T-helper 1 cell treated with Interleukin-12 subunit alpha and Interleukin-12 subunit beta and Interleukin-4 antibody, amounts not matched to agents 30 μg/mL and 1 μg/mL, for 36 hours (primary cell): ENCODE results near the gene BTG2.

ENCODE experiments used
- H3K27ac Mint-ChIP-seq: one replicate; pipeline ENCODE4 v1.8.0; 2021; ENCODE audit warnings: mild to moderate bottlenecking, mixed read lengths
- H3K27me3 Mint-ChIP-seq: one replicate; pipeline ENCODE4 v1.8.0; 2021; ENCODE audit warnings: low read depth, mixed read lengths
- H3K36me3 Mint-ChIP-seq: one replicate; pipeline ENCODE4 v1.8.0; 2021; ENCODE audit warnings: low read depth, mixed read lengths
- H3K4me1 Mint-ChIP-seq: one replicate; pipeline ENCODE4 v1.8.0; 2021; ENCODE audit warnings: low read depth, mixed read lengths
- H3K4me3 Mint-ChIP-seq: one replicate; pipeline ENCODE4 v1.8.0; 2021; ENCODE audit warnings: mild to moderate bottlenecking, moderate library complexity, mixed read lengths
- H3K9me3 Mint-ChIP-seq: one replicate; pipeline ENCODE4 v1.8.0; 2021; ENCODE audit warnings: mixed read lengths

Gene BTG2

GRCh38 chr1:203282720-203283542, 22.4 kb upstream of the BTG2 start:
- peak overlapping the region; percentile 32 for H3K27ac Mint-ChIP-seq
- H3K9me3 Mint-ChIP-seq: no peaks in the 10 kb centered on the region
- no peaks in the 10 kb centered on the region for H3K27me3 Mint-ChIP-seq
- no peaks in the 10 kb centered on the region for H3K36me3 Mint-ChIP-seq
- H3K4me3 Mint-ChIP-seq: no peak overlapping the region
- peaks cover 43% of the 10 kb centered on the region for H3K4me1 Mint-ChIP-seq

GRCh38 chr1:203283597-203283996, 21.7 kb upstream of the BTG2 start:
- no peaks in the 10 kb centered on the region for H3K27me3 Mint-ChIP-seq
- H3K27ac Mint-ChIP-seq: no peak overlapping the region
- H3K9me3 Mint-ChIP-seq: no peaks in the 10 kb centered on the region
- peaks cover 43% of the 10 kb centered on the region for H3K4me1 Mint-ChIP-seq
- H3K36me3 Mint-ChIP-seq: no peaks in the 10 kb centered on the region
- H3K4me3 Mint-ChIP-seq: no peak overlapping the region

- H3K9me3 Mint-ChIP-seq: no peaks in the 10 kb centered on the region
- H3K4me1 Mint-ChIP-seq: peaks cover 47% of the 10 kb centered on the region
- H3K36me3 Mint-ChIP-seq: no peaks in the 10 kb centered on the region
- no peak overlapping the region for H3K4me3 Mint-ChIP-seq
- H3K27me3 Mint-ChIP-seq: no peaks in the 10 kb centered on the region
- peak overlapping the region; percentile 5 for H3K27ac Mint-ChIP-seq
Observed at GRCh38 chr1:203284411-203285123, 20.8 kb upstream of the BTG2 start.

GRCh38 chr1:203286161-203286984, 18.9 kb upstream of the BTG2 start:
- peak overlapping the region; percentile 45 for H3K4me3 Mint-ChIP-seq
- no peaks in the 10 kb centered on the region for H3K9me3 Mint-ChIP-seq
- H3K27me3 Mint-ChIP-seq: no peaks in the 10 kb centered on the region
- H3K27ac Mint-ChIP-seq: peak overlapping the region; percentile 99
- no peaks in the 10 kb centered on the region for H3K36me3 Mint-ChIP-seq
- peaks cover 57% of the 10 kb centered on the region for H3K4me1 Mint-ChIP-seq

- peaks cover 2% of the 10 kb centered on the region for H3K36me3 Mint-ChIP-seq
- peaks cover 62% of the 10 kb centered on the region for H3K4me1 Mint-ChIP-seq
- H3K9me3 Mint-ChIP-seq: no peaks in the 10 kb centered on the region
- H3K27me3 Mint-ChIP-seq: no peaks in the 10 kb centered on the region
- H3K27ac Mint-ChIP-seq: peak overlapping the region; percentile 99
- peak overlapping the region; percentile 60 for H3K4me3 Mint-ChIP-seq
Observed at GRCh38 chr1:203287109-203287893, 18.0 kb upstream of the BTG2 start.

- no peaks in the 10 kb centered on the region for H3K9me3 Mint-ChIP-seq
- H3K4me3 Mint-ChIP-seq: peak overlapping the region; percentile 33
- H3K36me3 Mint-ChIP-seq: peaks cover 2% of the 10 kb centered on the region
- H3K27ac Mint-ChIP-seq: peak overlapping the region; percentile 99
- H3K27me3 Mint-ChIP-seq: no peaks in the 10 kb centered on the region
- H3K4me1 Mint-ChIP-seq: peaks cover 64% of the 10 kb centered on the region
Observed at GRCh38 chr1:203287898-203288297, 17.4 kb upstream of the BTG2 start.

GRCh38 chr1:203288400-203288799, 16.9 kb upstream of the BTG2 start:
- Mint-ChIP-seq H3K27ac (peak overlapping the region; percentile 99), H3K4me1 (peaks cover 64% of the 10 kb centered on the region), H3K9me3 (no peaks in the 10 kb centered on the region), H3K27me3 (no peaks in the 10 kb centered on the region), H3K36me3 (peaks cover 2% of the 10 kb centered on the region), H3K4me3 (peak overlapping the region; percentile 61)

GRCh38 chr1:203289281-203289981, 15.9 kb upstream of the BTG2 start:
- peaks cover 2% of the 10 kb centered on the region for H3K36me3 Mint-ChIP-seq
- H3K27me3 Mint-ChIP-seq: no peaks in the 10 kb centered on the region
- H3K9me3 Mint-ChIP-seq: no peaks in the 10 kb centered on the region
- peak overlapping the region; percentile 99 for H3K27ac Mint-ChIP-seq
- peak overlapping the region; percentile 61 for H3K4me3 Mint-ChIP-seq
- H3K4me1 Mint-ChIP-seq: peaks cover 64% of the 10 kb centered on the region

GRCh38 chr1:203289982-203290260, 15.4 kb upstream of the BTG2 start:
- Mint-ChIP-seq H3K9me3 (no peaks in the 10 kb centered on the region), H3K36me3 (peaks cover 2% of the 10 kb centered on the region), H3K4me1 (peaks cover 68% of the 10 kb centered on the region), H3K27me3 (no peaks in the 10 kb centered on the region), H3K27ac (peak overlapping the region; percentile 99), H3K4me3 (peak overlapping the region; percentile 61)

- no peaks in the 10 kb centered on the region for H3K27me3 Mint-ChIP-seq
- peaks cover 73% of the 10 kb centered on the region for H3K4me1 Mint-ChIP-seq
- H3K9me3 Mint-ChIP-seq: no peaks in the 10 kb centered on the region
- H3K4me3 Mint-ChIP-seq: peak overlapping the region; percentile 61
- peaks cover 2% of the 10 kb centered on the region for H3K36me3 Mint-ChIP-seq
- peak overlapping the region; percentile 99 for H3K27ac Mint-ChIP-seq
Observed at GRCh38 chr1:203290261-203291089, 14.8 kb upstream of the BTG2 start.

GRCh38 chr1:203291201-203292096, 13.9 kb upstream of the BTG2 start:
- Mint-ChIP-seq H3K9me3 (no peaks in the 10 kb centered on the region), H3K4me1 (peaks cover 70% of the 10 kb centered on the region), H3K4me3 (peak overlapping the region; percentile 61), H3K36me3 (peaks cover 2% of the 10 kb centered on the region), H3K27me3 (no peaks in the 10 kb centered on the region), H3K27ac (peak overlapping the region; percentile 99)

GRCh38 chr1:203295796-203296195, 9.5 kb upstream of the BTG2 start:
- Mint-ChIP-seq H3K4me3 (no peak overlapping the region), H3K36me3 (peaks cover 2% of the 10 kb centered on the region), H3K4me1 (peaks cover 44% of the 10 kb centered on the region), H3K27ac (no peak overlapping the region), H3K27me3 (no peaks in the 10 kb centered on the region), H3K9me3 (no peaks in the 10 kb centered on the region)
